ENCODE measurements around the gene JAML. TPM values are rescaled to one million over a fixed set of nuclear protein-coding genes. Genes with fewer than 3 reads are reported as not detected.

Gene JAML
- total and polyA plus RNA-seq, 2 of the 13 experiments (the other 11 are each of a cell fraction or from before 2014, with no cell fraction given): 2.0 to 3.3 TPM

DNA sequence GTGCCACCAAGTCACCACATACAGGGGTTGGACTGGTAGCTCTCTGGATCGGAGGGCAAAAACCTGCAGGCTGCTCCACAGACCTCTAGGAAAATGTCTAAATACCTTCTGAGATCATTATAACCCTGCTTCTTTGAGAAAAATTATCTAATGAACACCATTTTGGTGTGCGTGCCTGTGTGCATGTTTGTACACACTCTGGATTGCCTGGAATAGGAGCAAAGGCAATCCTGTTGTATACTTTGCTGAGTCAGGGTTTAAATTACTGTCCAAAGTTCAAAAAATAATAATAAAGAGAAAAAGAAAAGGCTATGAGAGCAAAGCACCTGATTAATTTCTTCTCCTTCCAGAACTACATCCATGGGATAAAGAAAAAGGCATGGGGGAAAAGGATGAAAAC, 11.0 kb downstream of the JAML start (continued):
- TF ChIP-seq NR2C2 (CRISPR knock-in tag; IDR thresholded peaks at IDR 0.05; ENCODE audit: borderline replicate concordance) (no peak), CENPT (CRISPR knock-in tag; IDR thresholded peaks at IDR 0.05; ENCODE audit: low read depth) (no peak), JUND (CRISPR knock-in tag; IDR thresholded peaks at IDR 0.05) (no peak), FOSL1 (CRISPR knock-in tag; IDR thresholded peaks at IDR 0.05; ENCODE audit: borderline replicate concordance) (peak; percentile 25; the same call in 1 of the 2 replicates), ZNF570 (CRISPR knock-in tag; IDR thresholded peaks at IDR 0.05; ENCODE audit: borderline replicate concordance) (no peak), TFAP4 (IDR thresholded peaks at IDR 0.05; ENCODE audit: borderline replicate concordance, low read depth) (peak; percentile 18; the same call in 1 of the 2 replicates), HNF4G (IDR thresholded peaks at IDR 0.05; ENCODE audit: borderline replicate concordance, low read depth, low read length) (peak; percentile 45; the same call in 1 of the 2 replicates), HNF4G (CRISPR knock-in tag; IDR thresholded peaks at IDR 0.05; ENCODE audit: borderline replicate concordance, low read depth) (no peak), IRF2 (CRISPR knock-in tag; IDR thresholded peaks at IDR 0.05) (0 out of 2 replicates have a peak, but pooled peaks have one; percentile 30), RXRB (CRISPR knock-in tag; IDR thresholded peaks at IDR 0.05; ENCODE audit: borderline replicate concordance) (peak; percentile 49; the same call in 1 of the 2 replicates), YEATS4 (CRISPR knock-in tag; IDR thresholded peaks at IDR 0.05; ENCODE audit: borderline replicate concordance) (peak; percentile 35; the same call in 1 of the 2 replicates), RXRA (CRISPR knock-in tag; IDR thresholded peaks at IDR 0.05) (no peak), SIX1 (CRISPR knock-in tag; IDR thresholded peaks at IDR 0.05; ENCODE audit: borderline replicate concordance) (0 out of 2 replicates have a peak, but pooled peaks have one; percentile 19), ZNF3 (CRISPR knock-in tag; IDR thresholded peaks at IDR 0.05) (no peak), DPF2 (CRISPR knock-in tag; IDR thresholded peaks at IDR 0.05; ENCODE audit: borderline replicate concordance, low read depth) (no peak), SMARCE1 (IDR thresholded peaks at IDR 0.05; ENCODE audit: borderline replicate concordance) (no peak), NCOA2 (CRISPR knock-in tag; IDR thresholded peaks at IDR 0.05) (peak; percentile 36; the same call in 1 of the 2 replicates)
- TF ChIP-seq, protein P1, sequence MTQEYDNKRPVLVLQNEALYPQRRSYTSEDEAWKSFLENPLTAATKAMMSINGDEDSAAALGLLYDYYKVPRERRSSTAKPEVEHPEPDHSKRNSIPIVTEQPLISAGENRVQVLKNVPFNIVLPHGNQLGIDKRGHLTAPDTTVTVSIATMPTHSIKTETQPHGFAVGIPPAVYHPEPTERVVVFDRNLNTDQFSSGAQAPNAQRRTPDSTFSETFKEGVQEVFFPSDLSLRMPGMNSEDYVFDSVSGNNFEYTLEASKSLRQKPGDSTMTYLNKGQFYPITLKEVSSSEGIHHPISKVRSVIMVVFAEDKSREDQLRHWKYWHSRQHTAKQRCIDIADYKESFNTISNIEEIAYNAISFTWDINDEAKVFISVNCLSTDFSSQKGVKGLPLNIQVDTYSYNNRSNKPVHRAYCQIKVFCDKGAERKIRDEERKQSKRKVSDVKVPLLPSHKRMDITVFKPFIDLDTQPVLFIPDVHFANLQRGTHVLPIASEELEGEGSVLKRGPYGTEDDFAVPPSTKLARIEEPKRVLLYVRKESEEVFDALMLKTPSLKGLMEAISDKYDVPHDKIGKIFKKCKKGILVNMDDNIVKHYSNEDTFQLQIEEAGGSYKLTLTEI (CRISPR knock-in tag; conservative IDR thresholded peaks at IDR 0.05): no peak
- TF ChIP-seq, protein P2, sequence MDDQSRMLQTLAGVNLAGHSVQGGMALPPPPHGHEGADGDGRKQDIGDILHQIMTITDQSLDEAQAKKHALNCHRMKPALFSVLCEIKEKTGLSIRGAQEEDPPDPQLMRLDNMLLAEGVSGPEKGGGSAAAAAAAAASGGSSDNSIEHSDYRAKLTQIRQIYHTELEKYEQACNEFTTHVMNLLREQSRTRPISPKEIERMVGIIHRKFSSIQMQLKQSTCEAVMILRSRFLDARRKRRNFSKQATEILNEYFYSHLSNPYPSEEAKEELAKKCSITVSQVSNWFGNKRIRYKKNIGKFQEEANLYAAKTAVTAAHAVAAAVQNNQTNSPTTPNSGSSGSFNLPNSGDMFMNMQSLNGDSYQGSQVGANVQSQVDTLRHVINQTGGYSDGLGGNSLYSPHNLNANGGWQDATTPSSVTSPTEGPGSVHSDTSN (CRISPR knock-in tag; IDR thresholded peaks at IDR 0.05; ENCODE audit: borderline replicate concordance): no peak
- TF ChIP-seq, protein P3, sequence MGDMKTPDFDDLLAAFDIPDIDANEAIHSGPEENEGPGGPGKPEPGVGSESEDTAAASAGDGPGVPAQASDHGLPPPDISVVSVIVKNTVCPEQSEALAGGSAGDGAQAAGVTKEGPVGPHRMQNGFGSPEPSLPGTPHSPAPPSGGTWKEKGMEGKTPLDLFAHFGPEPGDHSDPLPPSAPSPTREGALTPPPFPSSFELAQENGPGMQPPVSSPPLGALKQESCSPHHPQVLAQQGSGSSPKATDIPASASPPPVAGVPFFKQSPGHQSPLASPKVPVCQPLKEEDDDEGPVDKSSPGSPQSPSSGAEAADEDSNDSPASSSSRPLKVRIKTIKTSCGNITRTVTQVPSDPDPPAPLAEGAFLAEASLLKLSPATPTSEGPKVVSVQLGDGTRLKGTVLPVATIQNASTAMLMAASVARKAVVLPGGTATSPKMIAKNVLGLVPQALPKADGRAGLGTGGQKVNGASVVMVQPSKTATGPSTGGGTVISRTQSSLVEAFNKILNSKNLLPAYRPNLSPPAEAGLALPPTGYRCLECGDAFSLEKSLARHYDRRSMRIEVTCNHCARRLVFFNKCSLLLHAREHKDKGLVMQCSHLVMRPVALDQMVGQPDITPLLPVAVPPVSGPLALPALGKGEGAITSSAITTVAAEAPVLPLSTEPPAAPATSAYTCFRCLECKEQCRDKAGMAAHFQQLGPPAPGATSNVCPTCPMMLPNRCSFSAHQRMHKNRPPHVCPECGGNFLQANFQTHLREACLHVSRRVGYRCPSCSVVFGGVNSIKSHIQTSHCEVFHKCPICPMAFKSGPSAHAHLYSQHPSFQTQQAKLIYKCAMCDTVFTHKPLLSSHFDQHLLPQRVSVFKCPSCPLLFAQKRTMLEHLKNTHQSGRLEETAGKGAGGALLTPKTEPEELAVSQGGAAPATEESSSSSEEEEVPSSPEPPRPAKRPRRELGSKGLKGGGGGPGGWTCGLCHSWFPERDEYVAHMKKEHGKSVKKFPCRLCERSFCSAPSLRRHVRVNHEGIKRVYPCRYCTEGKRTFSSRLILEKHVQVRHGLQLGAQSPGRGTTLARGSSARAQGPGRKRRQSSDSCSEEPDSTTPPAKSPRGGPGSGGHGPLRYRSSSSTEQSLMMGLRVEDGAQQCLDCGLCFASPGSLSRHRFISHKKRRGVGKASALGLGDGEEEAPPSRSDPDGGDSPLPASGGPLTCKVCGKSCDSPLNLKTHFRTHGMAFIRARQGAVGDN (CRISPR knock-in tag; IDR thresholded peaks at IDR 0.05): no peak
- TF ChIP-seq, protein P4, sequence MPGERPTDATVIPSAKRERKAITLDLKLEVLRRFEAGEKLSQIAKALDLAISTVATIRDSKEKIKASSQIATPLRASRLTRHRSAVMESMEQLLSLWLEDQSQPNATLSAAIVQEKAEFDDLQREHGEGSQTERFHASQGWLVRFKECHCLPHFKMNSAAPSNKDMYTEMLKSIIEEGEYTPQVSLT (CRISPR knock-in tag; IDR thresholded peaks at IDR 0.05; ENCODE audit: borderline replicate concordance, low read depth): no peak
- TF ChIP-seq, protein P5, sequence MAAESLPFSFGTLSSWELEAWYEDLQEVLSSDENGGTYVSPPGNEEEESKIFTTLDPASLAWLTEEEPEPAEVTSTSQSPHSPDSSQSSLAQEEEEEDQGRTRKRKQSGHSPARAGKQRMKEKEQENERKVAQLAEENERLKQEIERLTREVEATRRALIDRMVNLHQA (CRISPR knock-in tag; IDR thresholded peaks at IDR 0.05): no peak
